ENCODE results near the gene BCL11A.

- TF ChIP-seq CTCF (IDR thresholded peaks at IDR 0.05) (no peak), POLR2A (IDR thresholded peaks at IDR 0.05) (peak in 1 of 2 donors; percentile 66)
These were observed at the start of gene BCL11A for GRCh38 chr2:60553495-60554073.
